Breast epithelium (tissue), 4 donors: ENCODE results near the gene CROCC2. TPM values are rescaled to one million over a fixed set of nuclear protein-coding genes. Genes with fewer than 3 reads are reported as not detected.

Experiments used
- DNase-seq, 2 donors: peaks; one replicate each; pipeline ENCODE4 v3.0.0-alpha.2; 2019; ENCODE audit warnings: low spot score in 2 of 2
- H3K27ac ChIP-seq, 2 donors: fragments of 200-600 bp; sonication (generic) in 1 of 2; one replicate each; pipeline ENCODE4 v1.5.1; 2016 to 2019; ENCODE audit warnings: mild to moderate bottlenecking in 1 of 2
- H3K27me3 ChIP-seq, 2 donors: fragments of 200-600 bp; sonication (generic) in 1 of 2; one replicate each; pipeline versions ENCODE4 v1.5.1 to v1.6.0; 2017 to 2019; ENCODE audit warnings: control low read depth in 1 of 2, mild to moderate bottlenecking in 1 of 2
- H3K36me3 ChIP-seq: fragments of 200-600 bp; one replicate; pipeline ENCODE4 v1.5.1; 2019
- H3K4me1 ChIP-seq, 2 donors: fragments of 200-600 bp; sonication (generic); one replicate each; pipeline ENCODE4 v1.5.1; 2016 to 2019; ENCODE audit warnings: control low read depth in 1 of 2
- H3K4me3 ChIP-seq, 3 donors: fragments of 200-600 bp; sonication (generic); 1 replicate in 2 of 3; 2 replicates in 1 of 3; pipeline ENCODE4 v1.5.1; 2016 to 2019; ENCODE audit warnings: mild to moderate bottlenecking in 3 of 3, moderate library complexity in 2 of 3
- H3K9me3 ChIP-seq, 2 donors: fragments of 200-600 bp; sonication (generic) in 1 of 2; one replicate each; pipeline ENCODE4 v1.5.1; 2016 to 2019; ENCODE audit warnings: control low read depth in 1 of 2
- CTCF ChIP-seq, 3 donors: fragments of 450-650 bp; IDR thresholded peaks; one replicate each; pipeline ENCODE4 v1.5.1; 2016 to 2017; ENCODE audit warnings: antibody characterized with exemption in 3 of 3, mild to moderate bottlenecking in 3 of 3, moderate library complexity in 3 of 3
- POLR2A ChIP-seq: fragments of 450-650 bp; IDR thresholded peaks from one replicate; pipeline ENCODE4 v1.6.1; 2016; ENCODE audit warnings: antibody characterized with exemption, mild to moderate bottlenecking, moderate library complexity
- POLR2AphosphoS5 ChIP-seq, 3 donors: sonication (generic); formaldehyde crosslinking; IDR thresholded peaks; one replicate each; pipeline ENCODE4 v1.6.1; 2017; ENCODE audit warnings: antibody characterized with exemption in 3 of 3
- intact Hi-C: fragments of 100-400 bp; cut with DNase I; formaldehyde crosslinking; loops from one replicate; pipeline ENCODE4 v1.15.1; 2023; ENCODE audit warnings: low total_unique reads
- total RNA-seq, 3 donors: library from RNA; depleted of rRNA; stranded (reverse); fragments of >200 nt; gene quantifications; one replicate each; pipeline ENCODE4 v1.1.0, GENCODE V29; 2016

Gene CROCC2
- total RNA-seq, 3 donors from 2014 or later, result 0.33 TPM; not detected in 2

- no peak for TF ChIP-seq POLR2A
- TF ChIP-seq CTCF (IDR thresholded peaks at IDR 0.05), result no peak
- no peak for TF ChIP-seq POLR2AphosphoS5 (IDR thresholded peaks at IDR 0.05)
- DNase-seq, result no peak
- intact Hi-C loops, result no loop called here
- Histone ChIP-seq H3K4me3 (no peak overlapping the region), H3K9me3 (no peaks in the 10 kb centered on the region), H3K27ac (no peak overlapping the region), H3K27me3 (peaks cover 0 to 10% of the 10 kb centered on the region in 2 donors), H3K4me1 (peaks cover 4 to 13% of the 10 kb centered on the region in 2 donors), H3K36me3 (no peaks in the 10 kb centered on the region)
Observed at GRCh38 chr2:240909216-240909974, 3.3 kb downstream of the CROCC2 start.

- TF ChIP-seq POLR2AphosphoS5 (IDR thresholded peaks at IDR 0.05) (no peak), CTCF (IDR thresholded peaks at IDR 0.05) (no peak), POLR2A (no peak)
- peaks cover 0 to 9% of the 10 kb centered on the region in 2 donors for H3K27me3 ChIP-seq
- H3K9me3 ChIP-seq, result no peaks in the 10 kb centered on the region
- intact Hi-C loops, result loop anchor here (10.0 kb wide), 1 partner anchor 83 kb away; the partner anchor contains the start of gene SNED1
- no peaks in the 10 kb centered on the region for H3K36me3 ChIP-seq
- no peak overlapping the region for H3K4me3 ChIP-seq
- no peak overlapping the region for H3K27ac ChIP-seq
- no peak for DNase-seq
- peaks cover 6 to 19% of the 10 kb centered on the region in 2 donors for H3K4me1 ChIP-seq
Observed at GRCh38 chr2:240911641-240912265, 5.6 kb downstream of the CROCC2 start.

- no peak for TF ChIP-seq CTCF (IDR thresholded peaks at IDR 0.05)
- TF ChIP-seq POLR2A, result no peak
- no peak for TF ChIP-seq POLR2AphosphoS5 (IDR thresholded peaks at IDR 0.05)
- intact Hi-C loops, result loop anchor here (10.0 kb wide), 1 partner anchor 82 kb away; the partner anchor contains the start of gene SNED1
- no peak overlapping the region for H3K4me3 ChIP-seq
Observed at GRCh38 chr2:240912878-240913809, 7.0 kb downstream of the CROCC2 start.

GRCh38 chr2:240913810-240914644 lies 7.9 kb downstream of the CROCC2 start:
- peaks cover 0 to 5% of the 10 kb centered on the region in 2 donors for H3K27me3 ChIP-seq
- no peaks in the 10 kb centered on the region for H3K36me3 ChIP-seq
- DNase-seq, result peak in 1 of 2 donors; percentile 48
- TF ChIP-seq POLR2AphosphoS5 (IDR thresholded peaks at IDR 0.05), result no peak
- no peak for TF ChIP-seq POLR2A
- TF ChIP-seq CTCF (IDR thresholded peaks at IDR 0.05), result peak; percentile 64 to 76 (median 70)
- no peak overlapping the region for H3K4me3 ChIP-seq
- intact Hi-C loops, result loop anchor here (10.0 kb wide), 1 partner anchor 81 kb away; the partner anchor contains the start of gene SNED1
- H3K4me1 ChIP-seq, result peaks cover 8 to 19% of the 10 kb centered on the region in 2 donors
- peak overlapping the region; percentile 30 to 44 for H3K27ac ChIP-seq
- no peaks in the 10 kb centered on the region for H3K9me3 ChIP-seq

More at GRCh38 chr2:240912878-240913809, 7.0 kb downstream of the CROCC2 start:
- Histone ChIP-seq H3K9me3 (no peaks in the 10 kb centered on the region), H3K27me3 (peaks cover 0 to 5% of the 10 kb centered on the region in 2 donors), H3K27ac (peak overlapping the region; percentile 30 to 44), H3K4me1 (peaks cover 8 to 19% of the 10 kb centered on the region in 2 donors), H3K36me3 (no peaks in the 10 kb centered on the region)
- no peak for DNase-seq
